GM18519 (cell line): Measurements from ENCODE around the gene CFAP20DC.
"Not testable (repeated sequence)": the region's sequence is repeated elsewhere in the genome, so short reads cannot be mapped to it uniquely, and the experiment has no call there.

Source experiments
- ATAC-seq: cut with Tn5 transposase; IDR thresholded peaks from one replicate; pipeline ENCODE4 v1.9.1; 2021; ENCODE audit warnings: mild to moderate bottlenecking, moderate library complexity; ENCODE audit not compliant: unreplicated experiment, low FRiP score

CFAP20DC gene

GRCh38 chr3:59049671-59050331 is at the start of gene CFAP20DC:
TSS of gene CFAP20DC (minus strand) at chr3:59050025. CDS start at chr3:59049631, 394 bp downstream.
- peak; percentile 98 for ATAC-seq

- ATAC-seq = not testable (repeated sequence)
Observed at GRCh38 chr3:59098516-59098915, 48.7 kb upstream of the CFAP20DC start.

- no peak for ATAC-seq
Observed at GRCh38 chr3:59094446-59094845, 44.6 kb upstream of the CFAP20DC start.

DNA sequence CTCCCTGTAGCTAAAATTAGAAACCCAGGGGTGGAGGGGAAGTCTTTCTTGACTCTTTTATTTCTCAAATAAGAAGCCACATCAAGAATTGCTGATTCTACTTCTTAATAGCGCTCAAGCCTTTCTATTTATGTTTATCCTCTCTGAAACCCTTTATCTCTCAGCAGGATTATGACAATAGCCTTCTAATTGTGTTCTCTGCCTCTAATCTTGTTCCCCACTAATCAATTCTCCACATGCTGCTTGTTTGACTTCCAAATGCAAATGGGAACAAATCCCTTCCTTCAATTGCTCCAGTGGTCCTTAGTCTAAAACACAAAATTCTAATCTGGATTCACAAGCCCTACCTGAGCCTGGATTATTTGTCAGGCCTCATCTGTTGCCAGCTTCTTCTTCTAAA is 43.7 kb upstream of the CFAP20DC start:
- ATAC-seq = no peak

GRCh38 chr3:59088761-59089160 is 38.9 kb upstream of the CFAP20DC start:
- ATAC-seq = no peak

- no peak for ATAC-seq
Observed at GRCh38 chr3:59085976-59086375, 36.2 kb upstream of the CFAP20DC start.

DNA sequence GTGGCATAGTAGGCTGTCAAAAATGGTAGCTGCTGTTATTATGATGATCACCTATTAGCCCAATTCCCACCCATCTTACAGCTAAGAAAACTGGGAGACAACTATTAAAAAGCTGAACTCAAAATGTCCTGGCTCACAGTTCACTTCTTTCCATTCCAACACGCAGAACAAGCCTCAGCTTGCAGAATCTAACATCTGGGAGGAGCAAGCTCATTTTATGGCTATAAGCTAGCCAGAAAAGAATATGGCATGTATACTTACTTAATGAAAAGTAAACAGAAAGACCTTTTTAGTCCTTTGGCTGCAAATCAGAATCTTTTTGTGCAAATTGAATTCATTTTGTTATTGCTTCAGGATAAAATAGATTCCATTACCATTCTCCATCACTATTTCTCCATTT is 34.8 kb upstream of the CFAP20DC start:
- ATAC-seq = no peak

DNA sequence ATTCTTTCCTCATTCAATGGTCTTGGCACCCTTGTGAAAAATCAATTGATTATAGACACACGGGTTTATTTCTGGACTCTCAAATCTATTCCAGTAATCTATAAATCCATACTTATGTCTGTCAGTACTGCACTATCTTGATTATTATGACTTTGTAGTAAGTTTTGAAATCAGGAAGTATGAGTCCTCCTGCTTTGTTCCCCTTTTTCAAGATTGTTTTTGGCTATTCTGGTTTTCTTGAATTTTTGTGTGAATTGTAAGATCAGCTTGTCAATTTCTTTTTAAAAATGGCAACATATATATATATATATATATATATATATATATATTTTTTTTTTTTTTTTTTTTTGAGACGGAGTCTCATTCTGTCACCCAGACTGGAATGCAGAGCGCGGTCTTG is 32.3 kb upstream of the CFAP20DC start:
- no peak for ATAC-seq

DNA sequence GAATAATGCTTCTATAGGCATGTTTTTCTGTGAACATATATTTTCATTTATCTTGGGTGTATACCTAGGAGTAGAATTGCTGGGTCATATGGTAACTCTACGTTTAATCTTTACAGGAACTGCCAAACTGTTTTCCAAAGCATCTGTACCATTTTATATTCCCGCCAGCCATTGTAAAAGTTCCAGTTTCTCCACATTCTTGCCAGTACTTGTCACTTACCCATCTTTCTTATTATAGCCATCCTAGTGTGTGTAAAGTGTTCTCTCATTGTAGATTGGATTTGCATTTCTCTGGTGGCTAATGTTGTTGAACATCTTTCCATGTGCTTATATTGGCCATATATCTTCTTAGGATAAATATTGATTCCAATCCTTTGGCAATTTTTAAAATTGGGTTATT is 31.2 kb upstream of the CFAP20DC start:
- ATAC-seq = no peak

- no peak for ATAC-seq
Observed at GRCh38 chr3:59079962-59080361, 30.1 kb upstream of the CFAP20DC start.

- ATAC-seq = no peak
Observed at GRCh38 chr3:59074764-59075163, 24.9 kb upstream of the CFAP20DC start.

DNA sequence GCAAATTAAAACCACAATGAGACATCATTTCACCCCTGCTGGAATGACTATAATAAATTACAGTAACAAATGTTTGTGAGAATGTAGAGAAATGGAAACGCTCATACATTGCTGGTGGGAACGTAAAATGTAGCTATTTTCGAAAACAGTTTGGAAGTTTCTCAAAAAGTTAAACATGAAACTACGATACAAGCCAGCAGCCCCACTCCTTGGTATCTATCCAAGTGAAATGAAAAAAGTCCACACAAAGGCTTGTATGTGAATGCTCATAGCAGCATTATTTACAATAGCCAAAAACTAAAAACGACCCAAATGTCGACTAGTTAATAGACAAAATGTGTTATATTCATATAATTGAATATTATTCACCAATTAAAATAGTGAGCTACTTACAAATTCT is 22.9 kb upstream of the CFAP20DC start:
- ATAC-seq = no peak

DNA sequence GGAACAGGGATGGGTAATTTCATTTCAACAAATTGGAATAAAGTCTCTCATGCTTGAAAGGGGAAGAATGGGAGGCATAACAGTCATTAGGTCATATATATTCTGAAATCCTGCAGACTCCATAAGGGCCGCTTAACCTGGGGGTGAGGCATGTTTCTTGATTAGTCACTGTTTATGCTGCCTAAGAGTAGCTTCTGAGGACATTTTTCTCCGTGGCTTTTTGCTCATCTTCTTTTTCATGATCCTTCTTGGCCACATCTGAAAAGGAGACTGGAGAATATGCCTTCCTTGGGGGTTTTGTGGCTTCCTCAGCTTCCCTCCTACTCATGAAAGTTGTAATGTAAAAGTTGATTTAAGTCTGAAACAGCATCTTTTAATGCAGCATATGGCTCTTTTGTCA is 20.0 kb upstream of the CFAP20DC start:
- ATAC-seq = no peak

GRCh38 chr3:59065240-59065639 is 15.4 kb upstream of the CFAP20DC start:
- ATAC-seq = no peak

- ATAC-seq = no peak
Observed at GRCh38 chr3:59064728-59065127, 14.9 kb upstream of the CFAP20DC start.

DNA sequence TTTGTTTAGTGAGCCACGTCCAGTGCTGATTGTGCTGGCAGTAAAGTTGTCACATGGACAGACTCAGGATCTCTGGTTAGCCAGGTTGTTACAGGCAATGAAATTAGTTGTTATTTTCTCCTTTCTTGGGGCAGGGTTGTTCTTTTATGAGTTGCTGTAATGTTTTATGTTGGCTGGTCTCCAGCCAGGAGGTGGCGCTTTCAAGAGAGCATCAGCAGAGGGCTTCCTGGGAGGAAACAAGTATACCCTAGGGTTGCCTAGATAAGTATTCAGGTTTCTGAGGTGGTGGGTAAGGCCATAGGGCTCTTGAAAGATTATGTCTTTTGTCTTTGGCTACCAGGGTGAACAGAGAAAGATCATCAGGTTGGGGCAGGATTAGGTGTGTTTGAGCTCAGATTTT is 14.5 kb upstream of the CFAP20DC start:
- ATAC-seq = no peak

DNA sequence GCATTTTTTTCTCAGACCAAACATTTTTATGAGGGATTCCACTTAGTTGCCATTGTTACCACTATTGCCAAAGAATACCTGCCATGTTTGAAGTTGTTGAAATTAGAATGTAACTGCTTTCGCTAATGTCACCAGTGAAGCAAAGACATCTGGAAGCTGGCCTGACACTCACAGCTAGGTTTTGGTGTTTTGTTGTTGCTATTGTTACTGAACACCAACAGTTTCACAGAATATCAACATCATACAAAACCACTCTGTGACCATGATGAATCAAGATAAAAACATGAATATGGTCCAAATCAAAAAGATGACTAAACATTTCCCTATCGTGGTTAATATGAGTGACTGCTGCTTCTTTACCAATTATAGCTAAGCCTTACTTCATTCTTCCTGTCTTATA is 6.9 kb upstream of the CFAP20DC start:
- no peak for ATAC-seq

DNA sequence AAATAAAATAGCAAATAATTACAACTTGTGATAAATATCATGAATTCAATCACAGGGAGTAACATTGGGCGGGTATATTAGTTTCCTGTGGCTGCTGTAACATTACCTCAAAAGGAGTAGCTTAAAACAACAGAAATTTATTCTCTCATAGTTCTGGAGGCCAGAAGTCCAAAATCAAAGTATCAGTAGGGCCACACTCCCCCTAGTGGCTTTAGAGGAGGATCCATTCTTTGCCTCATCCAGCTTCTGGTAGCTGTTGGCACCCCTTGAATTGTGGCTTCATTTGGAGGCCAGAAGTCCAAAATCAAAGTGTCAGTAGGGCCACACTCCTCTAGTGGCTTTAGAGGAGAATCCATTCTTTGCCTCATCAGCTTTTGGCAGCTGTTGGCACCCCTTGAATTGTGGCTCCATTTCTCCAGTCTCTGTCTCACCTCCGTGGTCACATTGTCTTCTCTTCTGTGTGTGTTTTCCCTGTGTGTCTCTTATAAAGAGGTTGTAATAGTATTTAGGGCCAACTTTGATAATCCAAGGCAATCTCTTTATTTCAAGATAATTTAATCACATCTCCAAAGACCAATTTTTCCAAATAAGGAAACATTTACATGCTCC is 3.1 kb upstream of the CFAP20DC start:
- no peak for ATAC-seq

- not testable (repeated sequence) for ATAC-seq
Observed at GRCh38 chr3:59050811-59051414, 1.1 kb upstream of the CFAP20DC start.

DNA sequence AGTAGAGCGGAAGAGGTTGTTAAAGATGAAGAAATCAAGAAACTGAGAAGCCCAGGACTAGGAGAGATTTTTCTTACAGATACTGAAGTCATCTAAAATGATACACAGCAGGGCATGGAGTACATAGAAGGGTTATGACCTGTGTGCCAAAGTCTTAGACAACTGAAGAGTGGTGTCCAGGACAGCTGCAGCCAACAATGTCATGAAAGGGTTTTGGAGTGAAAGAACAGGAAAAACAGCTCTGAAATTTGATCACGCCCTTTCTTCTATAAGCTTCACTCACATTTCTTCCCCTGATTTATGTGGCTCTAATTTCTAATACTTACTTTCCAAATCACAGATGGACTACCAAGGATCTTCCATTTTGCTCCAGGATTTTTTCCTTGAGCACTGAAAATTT is 3.0 kb downstream of the CFAP20DC start:
- ATAC-seq = no peak

GRCh38 chr3:59043391-59043790 is 6.4 kb downstream of the CFAP20DC start:
- ATAC-seq = no peak

GRCh38 chr3:59040902-59041301 is 8.9 kb downstream of the CFAP20DC start:
- no peak for ATAC-seq
